ENCODE results near the gene C16orf96.

The C16orf96 gene

GRCh38 chr16:4631444-4631843, 75.3 kb downstream of the C16orf96 start:
- no peaks in the 10 kb centered on the region for H3K27me3 ChIP-seq
- H3K36me3 ChIP-seq, result peaks cover 41 to 88% (median 69%) of the 10 kb centered on the region in 11 experiments
- H3K4me3 ChIP-seq, result no peak overlapping the region
- H3K4me2 ChIP-seq, result no peak overlapping the region; a peak in 1 of 22 replicates
- no peak for TF ChIP-seq Cebpa-rat (IDR thresholded peaks at IDR 0.05)
- peaks cover 7 to 41% (median 35%) of the 10 kb centered on the region in 10 experiments for H3K4me1 ChIP-seq
- peaks cover 57 to 100% (median 96%) of the 10 kb centered on the region in 11 experiments for H4K20me1 ChIP-seq
- peaks cover 4 to 25% (median 21%) of the 10 kb centered on the region in 11 experiments; a peak in 18 of 22 replicates for H3K9me3 ChIP-seq (replicated peaks in 1 of 11)
- no peak overlapping the region for H3K9ac ChIP-seq
- H3K27ac ChIP-seq, result peak overlapping the region in 1 of 11 experiments; percentile 6; a peak in 2 of 22 replicates

- Histone ChIP-seq H3K9me3 (replicated peaks in 1 of 11) (peaks cover 4 to 25% (median 21%) of the 10 kb centered on the region in 11 experiments; a peak in 18 of 22 replicates), H3K4me3 (no peak overlapping the region), H3K27me3 (no peaks in the 10 kb centered on the region), H4K20me1 (peaks cover 66 to 100% (median 98%) of the 10 kb centered on the region in 11 experiments), H3K4me2 (peak overlapping the region in 1 of 11 experiments; percentile 5; a peak in 1 of 22 replicates), H3K4me1 (peaks cover 0 to 25% (median 12%) of the 10 kb centered on the region in 10 experiments; a peak in 12 of 20 replicates), H3K36me3 (peaks cover 60 to 95% (median 76%) of the 10 kb centered on the region in 11 experiments), H3K27ac (peak overlapping the region in 4 of 11 experiments; percentile 7 to 48 (median 18); a peak in 2 of 22 replicates), H3K9ac (peak overlapping the region in 2 of 11 experiments; percentile 20 to 33; a peak in 3 of 22 replicates)
- no peak for TF ChIP-seq Cebpa-rat (IDR thresholded peaks at IDR 0.05)
Observed at GRCh38 chr16:4633910-4634635, 77.9 kb downstream of the C16orf96 start.

DNA sequence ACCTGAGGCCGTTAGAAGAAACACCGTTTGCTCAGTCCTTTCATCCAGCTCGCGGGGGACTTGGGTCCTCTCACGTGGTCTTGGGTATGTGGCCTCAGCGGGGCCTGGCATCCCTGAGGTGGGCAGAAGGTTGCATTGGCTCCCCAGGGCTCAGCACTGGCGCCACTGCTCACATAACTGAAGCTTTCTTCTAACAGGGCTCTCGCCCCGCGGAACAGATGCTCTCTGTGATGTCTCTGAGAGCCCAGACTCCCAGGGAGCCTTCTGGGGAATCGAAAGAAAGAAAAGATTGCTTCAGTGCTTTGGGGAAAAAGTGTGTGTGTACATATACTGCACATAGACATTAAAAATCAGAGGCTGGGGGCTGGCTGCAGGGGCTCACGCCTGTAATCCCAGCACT, 78.6 kb downstream of the C16orf96 start:
- Histone ChIP-seq H3K4me3 (no peak overlapping the region), H3K9me3 (replicated peaks in 1 of 11) (peaks cover 4 to 22% (median 19%) of the 10 kb centered on the region in 11 experiments; a peak in 18 of 22 replicates), H3K36me3 (peaks cover 61 to 95% (median 76%) of the 10 kb centered on the region in 11 experiments), H4K20me1 (peaks cover 73 to 100% (median 99%) of the 10 kb centered on the region in 11 experiments), H3K4me2 (peak overlapping the region in 1 of 11 experiments; percentile 5; a peak in 1 of 22 replicates), H3K27ac (peak overlapping the region in 2 of 11 experiments; percentile 25 to 48; a peak in 1 of 22 replicates), H3K27me3 (no peaks in the 10 kb centered on the region), H3K9ac (peak overlapping the region in 1 of 11 experiments; percentile 33; a peak in 1 of 22 replicates), H3K4me1 (peaks cover under 1 to 24% (median 11%) of the 10 kb centered on the region in 10 experiments; a peak in 13 of 20 replicates)
- TF ChIP-seq Cebpa-rat (IDR thresholded peaks at IDR 0.05), result no peak

GRCh38 chr16:4636196-4636595, 80.1 kb downstream of the C16orf96 start:
- Histone ChIP-seq H3K4me1 (peaks cover 5 to 35% (median 25%) of the 10 kb centered on the region in 10 experiments; a peak in 19 of 20 replicates), H3K9ac (no peak overlapping the region; a peak in 1 of 22 replicates), H3K27me3 (no peaks in the 10 kb centered on the region), H3K4me2 (no peak overlapping the region), H3K27ac (no peak overlapping the region), H3K4me3 (no peak overlapping the region), H3K9me3 (replicated peaks in 1 of 11) (peaks cover 3 to 8% (median 5%) of the 10 kb centered on the region in 11 experiments; a peak in 18 of 22 replicates), H4K20me1 (peaks cover 87 to 100% (median 99%) of the 10 kb centered on the region in 11 experiments), H3K36me3 (peaks cover 47 to 92% (median 73%) of the 10 kb centered on the region in 11 experiments)
- TF ChIP-seq Cebpa-rat (IDR thresholded peaks at IDR 0.05), result no peak

- Histone ChIP-seq H3K9me3 (replicated peaks in 1 of 11) (no peaks in the 10 kb centered on the region), H3K4me1 (peaks cover 5 to 36% (median 30%) of the 10 kb centered on the region in 10 experiments; a peak in 19 of 20 replicates), H3K27ac (no peak overlapping the region), H3K4me2 (no peak overlapping the region), H3K36me3 (peaks cover 39 to 92% (median 66%) of the 10 kb centered on the region in 11 experiments), H3K27me3 (no peaks in the 10 kb centered on the region), H4K20me1 (peaks cover 99 to 100% (median 100%) of the 10 kb centered on the region in 11 experiments), H3K9ac (no peak overlapping the region), H3K4me3 (no peak overlapping the region)
- no peak for TF ChIP-seq Cebpa-rat (IDR thresholded peaks at IDR 0.05)
Observed at GRCh38 chr16:4637501-4638166, 81.5 kb downstream of the C16orf96 start.

GRCh38 chr16:4639899-4640509, 83.9 kb downstream of the C16orf96 start:
- peaks cover 13 to 37% (median 29%) of the 10 kb centered on the region in 10 experiments; a peak in 18 of 20 replicates for H3K4me1 ChIP-seq
- peak overlapping the region in 8 of 11 experiments; percentile 2 to 34 (median 12); a peak in 7 of 22 replicates for H3K4me2 ChIP-seq
- 0 out of 22 replicates have a peak overlapping the region, but pooled peaks of 1 of the 11 experiments have one; percentile 5 for H3K27ac ChIP-seq
- peaks cover 96 to 99% (median 98%) of the 10 kb centered on the region in 11 experiments for H4K20me1 ChIP-seq
- peak overlapping the region in 2 of 11 experiments; percentile 29 to 48; a peak in 3 of 22 replicates for H3K9ac ChIP-seq
- H3K9me3 ChIP-seq (replicated peaks in 1 of 11), result no peaks in the 10 kb centered on the region
- H3K36me3 ChIP-seq, result peaks cover 40 to 89% (median 71%) of the 10 kb centered on the region in 11 experiments
- H3K4me3 ChIP-seq, result no peak overlapping the region
- TF ChIP-seq Cebpa-rat (IDR thresholded peaks at IDR 0.05), result no peak
- H3K27me3 ChIP-seq, result no peaks in the 10 kb centered on the region

- no peak for TF ChIP-seq Cebpa-rat (IDR thresholded peaks at IDR 0.05)
- 0 out of 22 replicates have a peak overlapping the region, but pooled peaks of 1 of the 11 experiments have one; percentile 5 for H3K27ac ChIP-seq
- peak overlapping the region in 8 of 11 experiments; percentile 2 to 34 (median 12); a peak in 6 of 22 replicates for H3K4me2 ChIP-seq
- H3K4me3 ChIP-seq, result no peak overlapping the region
- H3K9me3 ChIP-seq (replicated peaks in 1 of 11), result no peaks in the 10 kb centered on the region
- H3K4me1 ChIP-seq, result peaks cover 13 to 37% (median 29%) of the 10 kb centered on the region in 10 experiments; a peak in 18 of 20 replicates
- H3K36me3 ChIP-seq, result peaks cover 39 to 89% (median 70%) of the 10 kb centered on the region in 11 experiments
- peak overlapping the region in 2 of 11 experiments; percentile 29 to 48; a peak in 3 of 22 replicates for H3K9ac ChIP-seq
- no peaks in the 10 kb centered on the region for H3K27me3 ChIP-seq
- peaks cover 96 to 99% (median 98%) of the 10 kb centered on the region in 11 experiments for H4K20me1 ChIP-seq
Observed at GRCh38 chr16:4640572-4641305, 84.6 kb downstream of the C16orf96 start.
